Mesenteric fat pad (tissue), 1 donor: ENCODE measurements around the gene SMIM33. TPM values are rescaled to one million over a fixed set of nuclear protein-coding genes. Genes with fewer than 3 reads are reported as not detected.
"Not testable (repeated sequence)": the region's sequence is repeated elsewhere in the genome, so short reads cannot be mapped to it uniquely, and the experiment has no call there.

Experiments used
- DNase-seq: peaks from one replicate; pipeline ENCODE4 v3.0.0-alpha.2; 2020; ENCODE audit warnings: low spot score
- long read RNA-seq: library from polyadenylated mRNA; unstranded; transcript quantifications from one replicate; pipeline ENCODE4 v2.0.0, GENCODE V29; 2020
- total RNA-seq: library from RNA; stranded (reverse); fragmentation: NEBNext Ultra II Directional; extraction: Animal tissue kit (Norgen Biotek cat#: 25700); gene quantifications from one replicate; pipeline ENCODE4 v1.2.1, GENCODE V29; 2021
- donor health status: DM: yes; HTN: yes; CAD: no.

Gene SMIM33
- total RNA-seq, result not detected
- long read RNA-seq, result 0 reads

GRCh38 chr5:139470821-139471300 is at the start of gene SMIM33:
Gene SMIM33, plus strand, starts transcription at chr5:139471004. Its CDS starts 118 bp downstream, at chr5:139471122.
- DNase-seq, result no peak

GRCh38 chr5:139422307-139422893 is 48.4 kb upstream of the SMIM33 start:
- DNase-seq, result no peak

GRCh38 chr5:139425497-139425896 is 45.3 kb upstream of the SMIM33 start:
- DNase-seq, result no peak

GRCh38 chr5:139426203-139426885 is 44.5 kb upstream of the SMIM33 start:
- DNase-seq, result no peak

- DNase-seq, result no peak
These were observed 40.8 kb upstream of the SMIM33 start for GRCh38 chr5:139430015-139430414.

GRCh38 chr5:139431706-139432105 is 39.1 kb upstream of the SMIM33 start:
- DNase-seq, result no peak

GRCh38 chr5:139435676-139436075 is 35.1 kb upstream of the SMIM33 start:
- no peak for DNase-seq

- DNase-seq, result no peak
These were observed 32.1 kb upstream of the SMIM33 start for GRCh38 chr5:139438707-139439012.

GRCh38 chr5:139439013-139439903 is 31.5 kb upstream of the SMIM33 start, which contains the start of gene DNAJC18:
Gene DNAJC18, minus strand, starts transcription at chr5:139439525. Its CDS starts 80 bp downstream, at chr5:139439445.
- DNase-seq, result peak; percentile 97

GRCh38 chr5:139440416-139440815 is 30.4 kb upstream of the SMIM33 start:
- DNase-seq, result not testable (repeated sequence)

GRCh38 chr5:139443831-139444453 is 26.9 kb upstream of the SMIM33 start:
- peak; percentile 39 for DNase-seq

GRCh38 chr5:139445325-139446170 is 25.3 kb upstream of the SMIM33 start:
- no peak for DNase-seq

GRCh38 chr5:139446956-139447779 is 23.6 kb upstream of the SMIM33 start:
- no peak for DNase-seq

GRCh38 chr5:139451176-139451575 is 19.6 kb upstream of the SMIM33 start:
- no peak for DNase-seq

- no peak for DNase-seq
These were observed 18.7 kb upstream of the SMIM33 start for GRCh38 chr5:139451878-139452660.

GRCh38 chr5:139453683-139454567 is 16.9 kb upstream of the SMIM33 start:
- no peak for DNase-seq

GRCh38 chr5:139454568-139455290 is 16.1 kb upstream of the SMIM33 start:
- no peak for DNase-seq
